Loucy (cell line): ENCODE measurements around the gene APMAP.
A peak's percentile ranks its signal among the peaks of the same experiment; 100 is the strongest.

Source experiments
- H2AFZ ChIP-seq: fragments of 200-600 bp; sonication (generic); 2 replicates; pipeline ENCODE4 v1.6.0; 2016; ENCODE audit warnings: antibody characterized with exemption, mild to moderate bottlenecking, low read length, moderate library complexity
- H3F3A ChIP-seq: fragments of 200-600 bp; 2 replicates; pipeline ENCODE4 v1.6.0; 2016; ENCODE audit warnings: antibody characterized with exemption, low read depth, mild to moderate bottlenecking
- H3K27me3 ChIP-seq: fragments of 200-600 bp; sonication (generic); 2 replicates; pipeline ENCODE4 v1.6.1; 2014; ENCODE audit warnings: low read length, mild to moderate bottlenecking; ENCODE audit not compliant: insufficient read depth, poor library complexity, severe bottlenecking
- H3K36me3 ChIP-seq: fragments of 200-600 bp; sonication (generic); 2 replicates; pipeline ENCODE4 v1.6.1; 2016; ENCODE audit warnings: low read length; ENCODE audit not compliant: insufficient read depth
- H3K4me1 ChIP-seq: fragments of 200-600 bp; sonication (generic); 2 replicates; pipeline ENCODE4 v1.5.1; 2014; ENCODE audit warnings: low read length, mild to moderate bottlenecking; ENCODE audit not compliant: insufficient read depth, poor library complexity, severe bottlenecking
- H3K4me2 ChIP-seq: fragments of 200-600 bp; sonication (generic); 2 replicates; pipeline ENCODE4 v1.6.0; 2014; ENCODE audit warnings: antibody characterized with exemption, low read length, low read depth, mild to moderate bottlenecking; ENCODE audit not compliant: poor library complexity, severe bottlenecking
- H3K4me3 ChIP-seq: fragments of 200-600 bp; sonication (generic); 2 replicates; pipeline ENCODE4 v1.5.1; 2014; ENCODE audit warnings: low read length, mild to moderate bottlenecking, mixed read lengths; ENCODE audit not compliant: poor library complexity, severe bottlenecking
- H3K79me2 ChIP-seq: fragments of 200-600 bp; sonication (generic); 2 replicates; pipeline ENCODE4 v1.6.1; 2014; ENCODE audit warnings: low read length; ENCODE audit not compliant: insufficient read depth
- H3K9ac ChIP-seq: fragments of 200-600 bp; sonication (generic); 2 replicates; pipeline ENCODE4 v1.6.0; 2014; ENCODE audit warnings: mild to moderate bottlenecking, low read depth, low read length, moderate library complexity; ENCODE audit not compliant: poor library complexity, severe bottlenecking
- H3K9me2 ChIP-seq: fragments of 200-600 bp; sonication (generic); replicated peaks from 2 replicates; pipeline ENCODE4 v1.6.1; 2016; ENCODE audit warnings: low read depth, low read length, mixed read lengths
- H3K9me3 ChIP-seq: fragments of 200-600 bp; sonication (generic); 2 replicates; pipeline ENCODE4 v1.6.1; 2014; ENCODE audit warnings: mild to moderate bottlenecking, antibody characterized with exemption, low read length, low read depth; ENCODE audit not compliant: insufficient read depth
- H4K20me1 ChIP-seq: fragments of 200-600 bp; sonication (generic); 2 replicates; pipeline ENCODE4 v1.6.0; 2014; ENCODE audit warnings: antibody characterized with exemption, low read length, mild to moderate bottlenecking; ENCODE audit not compliant: insufficient read depth, poor library complexity, severe bottlenecking
- EZH2phosphoT487 ChIP-seq: fragments of 200-600 bp; IDR thresholded peaks from 2 replicates; pipeline ENCODE4 v1.6.1; 2018; ENCODE audit warnings: antibody characterized with exemption, mild to moderate bottlenecking, moderate library complexity, borderline replicate concordance
- TF ChIP-seq, protein P1 (sequence below): fragments of 200-600 bp; sonication (generic); conservative IDR thresholded peaks from 2 replicates; pipeline ENCODE4 v1.5.1; 2014; ENCODE audit warnings: mild to moderate bottlenecking, antibody characterized with exemption, low read length

The APMAP gene

DNA sequence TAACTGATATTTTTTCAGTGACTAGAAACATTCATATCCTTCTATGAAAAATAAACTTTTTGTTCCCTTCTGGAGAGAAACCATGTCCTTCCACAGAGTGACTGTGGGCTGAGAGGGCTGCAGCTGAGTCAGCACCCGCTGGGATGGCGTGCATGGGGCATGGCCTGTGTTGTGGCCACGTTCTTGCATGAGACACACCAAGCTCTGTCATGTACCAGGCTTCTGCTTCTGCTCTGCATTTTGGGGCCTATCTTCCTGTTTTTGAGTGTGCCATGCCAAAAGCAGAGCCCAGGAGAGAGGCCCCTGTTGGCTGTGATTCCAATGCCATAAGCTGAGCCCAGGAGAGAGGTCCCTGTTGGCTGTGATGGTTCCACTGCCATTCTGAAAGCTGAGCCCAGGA is 10.8 kb downstream of the APMAP start:
- Histone ChIP-seq H3K36me3 (peaks cover 61% of the 10 kb centered on the region; the same call in 1 of the 2 replicates), H2AFZ (no peak overlapping the region), H4K20me1 (peaks cover 15% of the 10 kb centered on the region), H3K4me3 (no peak overlapping the region), H3K4me1 (peaks cover 46% of the 10 kb centered on the region), H3K9me2 (no peaks in the 10 kb centered on the region), H3K79me2 (peaks cover 72% of the 10 kb centered on the region), H3F3A (no peaks in the 10 kb centered on the region), H3K9me3 (peaks cover under 1% of the 10 kb centered on the region; the same call in 1 of the 2 replicates), H3K9ac (peak overlapping the region; percentile 12), H3K4me2 (peak overlapping the region; percentile 9), H3K27me3 (no peaks in the 10 kb centered on the region)
- no peak for TF ChIP-seq EZH2phosphoT487
- TF ChIP-seq, protein P1, sequence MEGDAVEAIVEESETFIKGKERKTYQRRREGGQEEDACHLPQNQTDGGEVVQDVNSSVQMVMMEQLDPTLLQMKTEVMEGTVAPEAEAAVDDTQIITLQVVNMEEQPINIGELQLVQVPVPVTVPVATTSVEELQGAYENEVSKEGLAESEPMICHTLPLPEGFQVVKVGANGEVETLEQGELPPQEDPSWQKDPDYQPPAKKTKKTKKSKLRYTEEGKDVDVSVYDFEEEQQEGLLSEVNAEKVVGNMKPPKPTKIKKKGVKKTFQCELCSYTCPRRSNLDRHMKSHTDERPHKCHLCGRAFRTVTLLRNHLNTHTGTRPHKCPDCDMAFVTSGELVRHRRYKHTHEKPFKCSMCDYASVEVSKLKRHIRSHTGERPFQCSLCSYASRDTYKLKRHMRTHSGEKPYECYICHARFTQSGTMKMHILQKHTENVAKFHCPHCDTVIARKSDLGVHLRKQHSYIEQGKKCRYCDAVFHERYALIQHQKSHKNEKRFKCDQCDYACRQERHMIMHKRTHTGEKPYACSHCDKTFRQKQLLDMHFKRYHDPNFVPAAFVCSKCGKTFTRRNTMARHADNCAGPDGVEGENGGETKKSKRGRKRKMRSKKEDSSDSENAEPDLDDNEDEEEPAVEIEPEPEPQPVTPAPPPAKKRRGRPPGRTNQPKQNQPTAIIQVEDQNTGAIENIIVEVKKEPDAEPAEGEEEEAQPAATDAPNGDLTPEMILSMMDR = no peak

DNA sequence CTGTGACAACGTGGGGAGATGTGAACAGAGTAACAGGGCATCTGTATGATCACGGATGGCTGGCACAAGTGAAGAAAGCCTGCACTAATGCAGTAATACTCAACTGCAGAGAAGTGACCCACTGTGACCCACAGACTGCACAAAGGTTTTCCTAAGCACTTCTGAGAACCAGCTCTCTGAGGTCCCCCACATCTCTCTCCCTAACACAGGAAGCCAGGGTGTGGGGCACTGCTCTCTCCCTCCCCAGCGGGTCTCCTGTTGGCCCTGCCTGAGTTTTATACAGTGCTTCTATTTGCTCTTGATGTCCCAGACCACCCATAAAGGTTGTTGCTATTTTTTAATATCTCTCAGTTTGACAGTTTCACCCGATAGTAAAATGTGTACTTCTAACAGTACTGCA is 11.3 kb downstream of the APMAP start:
- Histone ChIP-seq H3K36me3 (peaks cover 66% of the 10 kb centered on the region; the same call in 1 of the 2 replicates), H3K9me3 (peaks cover 5% of the 10 kb centered on the region; the same call in 1 of the 2 replicates), H3K9ac (no peak overlapping the region), H2AFZ (no peak overlapping the region), H4K20me1 (peaks cover 15% of the 10 kb centered on the region), H3K9me2 (no peaks in the 10 kb centered on the region), H3F3A (no peaks in the 10 kb centered on the region), H3K79me2 (peaks cover 66% of the 10 kb centered on the region), H3K27me3 (no peaks in the 10 kb centered on the region), H3K4me3 (no peak overlapping the region), H3K4me1 (peaks cover 41% of the 10 kb centered on the region), H3K4me2 (peak overlapping the region; percentile 9)
- TF ChIP-seq, protein P1 = no peak
- TF ChIP-seq EZH2phosphoT487 = no peak

DNA sequence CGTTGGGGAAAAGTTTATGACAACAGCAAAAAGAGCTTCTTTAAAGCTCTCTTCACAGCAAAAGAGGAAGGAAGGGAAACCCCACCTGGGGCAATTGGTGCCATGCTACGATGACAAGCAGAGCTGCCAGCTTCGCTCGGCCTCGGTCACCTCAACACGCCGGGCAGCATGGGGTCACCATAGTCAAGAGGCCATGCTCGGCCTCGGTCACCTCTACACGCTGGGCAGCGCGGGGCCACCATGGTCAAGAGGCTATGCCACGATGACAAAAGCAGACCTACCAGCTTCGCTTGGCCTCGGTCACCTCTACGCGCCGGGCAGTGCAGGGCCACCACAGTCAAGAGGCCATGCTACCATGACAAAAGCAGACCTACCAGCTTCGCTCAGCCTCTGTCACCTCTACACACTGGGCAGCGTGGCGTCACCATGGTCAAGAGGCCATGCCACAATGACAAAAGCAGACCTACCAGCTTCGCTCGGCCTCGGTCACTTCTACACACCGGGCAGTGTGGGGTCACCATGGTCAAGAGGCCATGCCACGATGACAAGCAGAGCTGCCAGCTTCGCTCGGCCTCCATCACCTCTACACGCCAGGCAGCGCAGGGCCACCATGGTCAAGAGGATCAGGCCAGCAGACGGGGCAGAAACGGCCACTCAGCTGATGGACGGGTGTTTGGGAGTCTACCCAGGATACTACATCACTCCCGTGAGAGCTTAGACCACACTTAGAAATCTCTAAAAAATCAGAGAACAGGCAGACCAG is 12.1 kb downstream of the APMAP start:
- H3K4me3 ChIP-seq = no peak overlapping the region
- peaks cover 58% of the 10 kb centered on the region for H3K79me2 ChIP-seq
- H3K36me3 ChIP-seq = peaks cover 74% of the 10 kb centered on the region

More for the DNA sequence above, 12.1 kb downstream of the APMAP start:
- TF ChIP-seq, protein P1 = no peak
- no peak for TF ChIP-seq EZH2phosphoT487
- Histone ChIP-seq H3K9me2 (no peaks in the 10 kb centered on the region), H3K4me1 (peaks cover 34% of the 10 kb centered on the region), H3K27me3 (no peaks in the 10 kb centered on the region), H3K9me3 (peaks cover 12% of the 10 kb centered on the region; the same call in 1 of the 2 replicates), H2AFZ (no peak overlapping the region), H3K4me2 (no peak overlapping the region), H3F3A (no peaks in the 10 kb centered on the region), H3K9ac (no peak overlapping the region), H4K20me1 (peaks cover 12% of the 10 kb centered on the region)
